Right forelimb (tissue), 1 donor: Measurements from ENCODE around the gene AHR.
"Not testable (repeated sequence)": the region's sequence is repeated elsewhere in the genome, so short reads cannot be mapped to it uniquely, and the experiment has no call there.

Experiments
- DNase-seq: peaks from one replicate; pipeline ENCODE4 v3.0.0-alpha.2; 2018

Gene AHR

GRCh38 chr7:17342756-17343155, 44.3 kb downstream of the AHR start:
- no peak for DNase-seq

DNA sequence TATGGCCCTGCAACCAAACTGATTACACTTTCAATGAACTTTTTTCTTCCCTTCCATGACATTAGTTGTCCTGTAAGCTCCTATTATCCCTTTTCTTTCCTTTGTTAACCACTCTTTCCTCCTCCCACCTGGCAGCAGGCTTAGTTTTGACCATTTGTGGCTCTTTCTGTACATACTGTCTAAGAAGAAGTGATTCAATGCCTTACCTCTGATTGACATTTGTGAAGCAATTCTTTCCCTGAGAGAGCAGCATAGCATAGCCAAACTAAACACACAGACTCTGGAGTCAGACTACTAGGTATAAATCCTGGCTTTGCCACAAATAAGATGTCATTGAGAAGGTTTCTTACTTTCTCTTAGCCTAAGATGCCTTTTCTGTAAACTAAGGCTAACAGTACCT, 48.9 kb downstream of the AHR start:
- no peak for DNase-seq

GRCh38 chr7:17348932-17349331, 50.5 kb downstream of the AHR start:
- not testable (repeated sequence) for DNase-seq

GRCh38 chr7:17350321-17350720, 51.9 kb downstream of the AHR start:
- not testable (repeated sequence) for DNase-seq

- not testable (repeated sequence) for DNase-seq
Observed at GRCh38 chr7:17353650-17354419, 55.4 kb downstream of the AHR start.

GRCh38 chr7:17354473-17354872, 56.0 kb downstream of the AHR start:
- no peak for DNase-seq

GRCh38 chr7:17355050-17355449, 56.6 kb downstream of the AHR start:
- DNase-seq, result no peak

DNA sequence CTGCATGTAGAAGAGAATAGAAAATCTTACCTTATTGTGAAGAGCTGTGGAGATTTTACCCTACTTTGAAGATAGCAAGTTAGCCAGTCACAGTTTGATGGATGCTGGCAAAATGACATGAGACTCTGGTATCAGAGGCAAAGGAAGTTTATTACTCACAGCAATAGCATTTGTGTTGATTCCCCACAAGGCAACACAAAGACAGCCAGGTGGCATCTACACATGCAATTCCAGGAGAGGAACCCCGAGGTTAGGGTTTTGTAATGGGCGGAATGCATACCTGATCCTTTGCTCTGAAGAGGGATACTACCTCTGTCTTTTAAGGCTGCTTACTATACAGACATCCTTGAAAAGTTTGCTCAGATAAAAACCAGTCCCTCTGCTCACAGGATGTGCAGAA, 59.5 kb downstream of the AHR start:
- DNase-seq, result no peak

DNA sequence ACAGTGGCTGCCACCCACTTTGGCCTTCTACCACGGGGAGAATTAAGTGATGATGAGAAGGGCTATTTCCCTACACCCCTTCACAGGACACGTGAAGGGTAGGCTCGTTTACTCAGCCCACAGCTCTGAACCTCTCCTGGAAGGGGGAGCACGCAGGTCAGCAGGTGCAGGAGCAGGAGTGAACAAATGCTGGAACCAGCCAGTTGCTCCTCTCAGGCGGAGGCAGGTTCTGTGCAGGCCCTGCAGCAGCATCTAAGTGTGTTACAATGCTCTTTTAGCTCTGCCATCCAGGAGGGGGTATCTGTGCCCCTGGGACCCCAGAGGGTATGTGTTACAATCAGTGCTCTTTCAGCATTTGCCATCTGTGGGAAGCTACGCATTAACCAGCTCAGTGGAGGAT, 61.2 kb downstream of the AHR start:
- no peak for DNase-seq

DNA sequence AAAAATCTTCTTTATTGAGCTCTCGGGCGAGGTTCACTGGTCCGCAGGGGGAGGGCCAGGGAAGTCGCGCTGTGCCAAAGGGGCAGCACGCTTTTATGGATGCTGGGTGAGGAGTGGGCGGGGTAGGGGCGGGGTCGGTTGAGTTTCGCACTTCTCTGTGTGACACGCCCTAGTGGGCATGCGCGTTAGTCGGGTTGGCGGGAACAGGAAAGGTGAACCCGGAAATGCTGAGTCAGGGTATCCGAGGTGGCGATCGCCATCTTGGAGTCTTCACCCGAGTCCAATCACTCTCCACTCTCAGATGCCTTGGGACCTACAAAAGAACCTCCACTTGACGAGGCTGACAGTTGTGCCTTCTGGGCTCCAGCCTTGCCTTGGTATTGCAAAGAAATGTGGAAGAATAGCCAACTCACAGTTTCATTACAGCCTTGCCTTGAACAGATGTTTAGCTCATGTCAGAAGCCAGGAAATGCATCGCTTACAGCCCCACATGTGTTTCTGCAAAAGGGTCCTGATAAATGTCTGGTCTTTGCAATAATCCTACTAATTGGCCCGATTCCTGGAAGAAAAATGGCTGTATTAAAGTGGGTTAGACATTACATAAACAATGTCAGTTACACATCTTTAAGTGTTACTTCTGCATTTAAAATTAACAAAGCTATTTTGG, 64.1 kb downstream of the AHR start:
- no peak for DNase-seq

DNA sequence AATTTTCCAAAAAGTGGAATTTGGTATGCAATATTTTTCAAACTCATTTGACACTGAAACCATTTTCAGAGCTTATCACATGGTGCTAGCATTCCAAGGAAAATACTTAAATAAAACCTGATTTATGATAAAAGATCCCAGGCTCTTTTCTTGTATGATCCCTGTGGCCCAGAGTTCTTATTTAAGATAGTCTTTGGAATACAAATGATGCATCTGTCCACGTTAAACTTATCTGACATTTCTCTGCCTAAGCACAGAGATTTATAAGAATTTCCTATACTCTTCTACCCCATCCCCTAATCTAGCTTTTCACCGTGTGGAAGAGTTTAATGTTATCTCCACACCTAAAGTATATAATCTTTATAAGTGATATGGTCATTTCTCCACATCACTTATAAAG, 66.2 kb downstream of the AHR start:
- no peak for DNase-seq

- DNase-seq, result no peak
Observed at GRCh38 chr7:17365775-17366174, 67.3 kb downstream of the AHR start.

DNA sequence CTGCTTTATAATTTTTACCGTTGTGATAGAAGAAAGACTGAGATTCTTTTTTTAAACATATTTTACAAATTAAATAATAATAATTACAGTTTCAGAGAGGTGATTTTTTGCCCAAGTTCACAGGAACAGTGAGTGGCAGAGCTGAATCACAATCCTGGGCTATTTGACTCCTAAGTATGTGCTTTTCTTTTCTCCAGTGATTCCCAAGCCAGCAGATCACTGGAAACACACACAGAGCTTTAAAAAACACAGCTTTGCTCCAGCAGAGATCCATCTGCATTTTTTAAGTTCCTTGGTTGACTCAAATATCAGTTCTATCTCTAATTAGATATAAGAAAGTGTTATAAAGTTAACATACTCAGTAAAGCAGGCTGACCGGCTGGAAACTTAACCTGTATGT, 69.0 kb downstream of the AHR start:
- no peak for DNase-seq

GRCh38 chr7:17368856-17369524, 70.5 kb downstream of the AHR start:
- DNase-seq, result no peak

- DNase-seq, result no peak
Observed at GRCh38 chr7:17369691-17370426, 71.4 kb downstream of the AHR start.

DNA sequence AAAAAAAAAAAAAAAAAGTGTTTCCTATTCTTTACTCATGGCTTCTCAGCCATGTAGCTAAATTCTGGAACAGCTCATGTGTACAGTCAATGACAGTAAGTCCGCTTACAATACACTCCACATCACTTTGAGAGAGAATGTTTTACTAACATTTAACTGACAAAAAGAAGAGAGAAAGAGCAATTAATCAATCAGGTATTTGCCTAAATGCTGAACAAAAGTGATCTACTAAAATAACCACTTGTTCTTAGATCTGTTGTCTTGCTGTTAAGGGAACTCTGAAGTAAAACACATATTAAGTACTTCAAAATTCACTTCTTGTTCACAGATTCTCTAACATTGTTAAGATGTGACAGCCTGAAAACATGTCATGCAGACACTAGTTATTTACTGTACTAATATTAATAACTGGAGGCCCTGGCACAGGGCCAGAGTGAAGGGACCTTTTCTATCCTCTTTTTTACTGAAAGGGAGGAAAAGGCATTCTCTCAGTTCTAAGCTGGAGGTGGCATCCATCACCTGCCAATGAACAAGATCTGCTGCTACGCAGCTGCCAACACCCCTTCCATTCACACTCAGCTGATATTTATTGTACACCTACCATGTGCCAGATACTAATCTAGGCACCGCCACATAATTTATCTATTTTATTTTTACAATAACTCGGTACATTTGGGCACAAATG, 72.6 kb downstream of the AHR start:
- DNase-seq, result no peak

- DNase-seq, result no peak
Observed at GRCh38 chr7:17371671-17372524, 73.4 kb downstream of the AHR start.

DNA sequence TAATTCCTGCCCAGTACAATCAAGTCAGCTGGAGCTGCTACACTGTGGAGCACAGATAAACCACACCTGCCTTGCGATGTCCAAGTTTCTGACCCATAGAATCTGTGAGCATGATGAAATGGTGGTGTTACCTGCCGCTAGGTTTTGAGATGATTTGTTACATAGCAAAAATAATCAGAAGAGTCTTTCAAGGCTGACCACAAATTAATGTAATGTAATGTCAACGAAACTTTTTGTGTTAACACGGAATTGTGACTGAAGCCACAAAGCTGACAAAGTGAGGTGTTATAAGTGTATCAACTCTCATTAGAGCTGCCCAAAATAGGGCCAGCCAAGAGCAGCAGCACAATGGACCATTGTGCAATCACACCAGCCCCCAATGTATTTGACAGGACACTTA, 75.7 kb downstream of the AHR start:
- no peak for DNase-seq

GRCh38 chr7:17374654-17375053, 76.2 kb downstream of the AHR start:
- no peak for DNase-seq

GRCh38 chr7:17376595-17376994, 78.1 kb downstream of the AHR start:
- DNase-seq, result no peak

- no peak for DNase-seq
Observed at GRCh38 chr7:17380736-17381662, 82.5 kb downstream of the AHR start.
